GM21367 (cell line): ENCODE results near the gene GSTP1.

ENCODE experiments used
- ATAC-seq: cut with Tn5 transposase; IDR thresholded peaks from one replicate; pipeline ENCODE4 v1.9.1; 2021; ENCODE audit not compliant: unreplicated experiment

GSTP1 gene

GRCh38 chr11:67628710-67629385 is 45.2 kb downstream of the GSTP1 start:
- no peak for ATAC-seq

- ATAC-seq: peak; percentile 34
Measured at GRCh38 chr11:67629386-67630227, 46.0 kb downstream of the GSTP1 start, which contains the start of gene NUDT8. Gene NUDT8, minus strand, starts transcription at chr11:67629937. Its CDS starts 26 bp downstream, at chr11:67629911.

- peak; percentile 39 for ATAC-seq
Measured at GRCh38 chr11:67630228-67630942, 46.8 kb downstream of the GSTP1 start.

- ATAC-seq: no peak
Measured at GRCh38 chr11:67630943-67631331, 47.3 kb downstream of the GSTP1 start.

GRCh38 chr11:67631411-67631810 is 47.8 kb downstream of the GSTP1 start:
- no peak for ATAC-seq

- no peak for ATAC-seq
Measured at GRCh38 chr11:67631853-67632174, 48.2 kb downstream of the GSTP1 start.

GRCh38 chr11:67632175-67632981 is 48.8 kb downstream of the GSTP1 start:
- ATAC-seq: no peak

- no peak for ATAC-seq
Measured at GRCh38 chr11:67632982-67633755, 49.6 kb downstream of the GSTP1 start.

GRCh38 chr11:67633758-67634365 is 50.2 kb downstream of the GSTP1 start:
- ATAC-seq: no peak

- ATAC-seq: no peak
Measured at GRCh38 chr11:67634366-67635230, 51.0 kb downstream of the GSTP1 start.

- ATAC-seq: no peak
Measured at GRCh38 chr11:67635231-67635521, 51.6 kb downstream of the GSTP1 start.
